Measurements from ENCODE around the gene NRIP1.
"Not testable (repeated sequence)": the region's sequence is repeated elsewhere in the genome, so short reads cannot be mapped to it uniquely, and the experiment has no call there.

The NRIP1 gene

GRCh38 chr21:15036189-15036588 is 28.6 kb downstream of the NRIP1 start:
- no peak for DNase-seq

GRCh38 chr21:15034126-15034853 is 30.5 kb downstream of the NRIP1 start:
- no peak for DNase-seq

GRCh38 chr21:15031790-15032357 is 32.9 kb downstream of the NRIP1 start:
- DNase-seq = no peak

- not testable (repeated sequence) for DNase-seq
Observed at GRCh38 chr21:15031362-15031761, 33.4 kb downstream of the NRIP1 start.

GRCh38 chr21:15030861-15031260 is 33.9 kb downstream of the NRIP1 start:
- not testable (repeated sequence) for DNase-seq

- no peak for DNase-seq
Observed at GRCh38 chr21:15029077-15029476, 35.7 kb downstream of the NRIP1 start.

GRCh38 chr21:15028186-15028585 is 36.6 kb downstream of the NRIP1 start:
- no peak for DNase-seq

- DNase-seq = no peak
Observed at GRCh38 chr21:15027056-15027455, 37.7 kb downstream of the NRIP1 start.

- DNase-seq = no peak
Observed at GRCh38 chr21:15026370-15026769, 38.4 kb downstream of the NRIP1 start.

- DNase-seq = no peak
Observed at GRCh38 chr21:15023776-15024175, 41.0 kb downstream of the NRIP1 start.

GRCh38 chr21:15022608-15023261 is 42.1 kb downstream of the NRIP1 start:
- DNase-seq = no peak

GRCh38 chr21:15020797-15021196 is 44.0 kb downstream of the NRIP1 start:
- DNase-seq = no peak

GRCh38 chr21:15018382-15018781 is 46.4 kb downstream of the NRIP1 start:
- no peak for DNase-seq

- DNase-seq = no peak
Observed at GRCh38 chr21:15015622-15016471, 49.0 kb downstream of the NRIP1 start.

GRCh38 chr21:15014221-15014620 is 50.6 kb downstream of the NRIP1 start:
- DNase-seq = no peak

GRCh38 chr21:15011967-15012366 is 52.8 kb downstream of the NRIP1 start:
- DNase-seq = no peak

GRCh38 chr21:15010645-15011044 is 54.2 kb downstream of the NRIP1 start:
- DNase-seq = no peak

GRCh38 chr21:15009837-15010363 is 54.9 kb downstream of the NRIP1 start:
- no peak for DNase-seq

GRCh38 chr21:15007716-15008296 is 57.0 kb downstream of the NRIP1 start:
- DNase-seq = no peak

GRCh38 chr21:15006594-15007230 is 58.1 kb downstream of the NRIP1 start:
- DNase-seq = no peak

- DNase-seq = no peak
Observed at GRCh38 chr21:15005391-15005790, 59.4 kb downstream of the NRIP1 start.

- DNase-seq = no peak
Observed at GRCh38 chr21:15004721-15005370, 60.0 kb downstream of the NRIP1 start.
